OCI-LY3 (cell line): ENCODE data around the gene TMEM132C.

ENCODE experiments used
- H2AFZ ChIP-seq: fragments of 200-600, 300-600 bp; shearing (Covaris generic); 2 replicates; pipeline ENCODE4 v1.6.0; 2014; ENCODE audit warnings: antibody characterized with exemption, low read depth, low read length
- H3K27ac ChIP-seq: fragments of 200-600, 300-600 bp; sonication (generic); 2 replicates; pipeline ENCODE4 v1.5.1; 2014; ENCODE audit warnings: mild to moderate bottlenecking, low read length, moderate library complexity, mixed read lengths
- H3K27me3 ChIP-seq: fragments of 200-600, 300-600 bp; sonication (generic); 2 replicates; pipeline ENCODE4 v1.6.1; 2014; ENCODE audit warnings: low read depth, low read length, mixed read lengths
- H3K36me3 ChIP-seq: fragments of 200-600, 300-600 bp; sonication (generic); replicated peaks from 2 replicates; pipeline ENCODE3; 2014; ENCODE audit warnings: low read depth, low read length, mixed read lengths
- H3K4me1 ChIP-seq: fragments of 300-600, 200-600 bp; sonication (generic); 2 replicates; pipeline ENCODE4 v1.6.1; 2014; ENCODE audit warnings: low read length, mixed read lengths
- H3K4me2 ChIP-seq: fragments of 200-600, 300-600 bp; sonication (generic); 2 replicates; pipeline ENCODE4 v1.6.1; 2014; ENCODE audit warnings: low read length, mixed read lengths
- H3K4me3 ChIP-seq: fragments of 300-600, 200-600 bp; sonication (generic); 2 replicates; pipeline ENCODE4 v1.5.1; 2014; ENCODE audit warnings: antibody characterized with exemption, mild to moderate bottlenecking, low read length, moderate library complexity
- H3K79me2 ChIP-seq: fragments of 300-600, 200-600 bp; shearing (Covaris generic); 2 replicates; pipeline ENCODE4 v1.6.1; 2014; ENCODE audit warnings: mild to moderate bottlenecking, low read length, mixed read lengths
- H3K9ac ChIP-seq: fragments of 300-600, 200-600 bp; shearing (Covaris generic); 2 replicates; pipeline ENCODE4 v1.6.0; 2014; ENCODE audit warnings: mild to moderate bottlenecking, low read length, moderate library complexity
- H3K9me3 ChIP-seq: fragments of 200-600, 300-600 bp; shearing (Covaris generic); 2 replicates; pipeline ENCODE4 v1.6.1; 2014; ENCODE audit warnings: low read length, mixed read lengths; ENCODE audit not compliant: insufficient read depth
- H4K20me1 ChIP-seq: fragments of 200-600, 300-600 bp; sonication (generic); 2 replicates; pipeline ENCODE4 v1.6.1; 2016; ENCODE audit warnings: low read length, mixed read lengths; ENCODE audit not compliant: insufficient read depth
- EZH2phosphoT487 ChIP-seq: fragments of 200-600 bp; shearing (Covaris generic); IDR thresholded peaks from 2 replicates; pipeline ENCODE4 v1.6.1; 2018; ENCODE audit warnings: antibody characterized with exemption, mixed run types, low read depth
- TF ChIP-seq, protein P1 (sequence below): fragments of 200-600, 300-600 bp; sonication (generic); IDR thresholded peaks from 2 replicates; pipeline ENCODE4 v1.5.1; 2014; ENCODE audit warnings: antibody characterized with exemption, low read length, low read depth

The TMEM132C gene

GRCh38 chr12:128726886-128727285, 459.9 kb downstream of the TMEM132C start:
- no peaks in the 10 kb centered on the region for H3K36me3 ChIP-seq
- no peaks in the 10 kb centered on the region for H3K9me3 ChIP-seq
- no peaks in the 10 kb centered on the region for H3K79me2 ChIP-seq
- no peak overlapping the region for H2AFZ ChIP-seq
- H3K4me2 ChIP-seq: no peak overlapping the region
- no peak overlapping the region for H3K4me3 ChIP-seq
- TF ChIP-seq, protein P1, sequence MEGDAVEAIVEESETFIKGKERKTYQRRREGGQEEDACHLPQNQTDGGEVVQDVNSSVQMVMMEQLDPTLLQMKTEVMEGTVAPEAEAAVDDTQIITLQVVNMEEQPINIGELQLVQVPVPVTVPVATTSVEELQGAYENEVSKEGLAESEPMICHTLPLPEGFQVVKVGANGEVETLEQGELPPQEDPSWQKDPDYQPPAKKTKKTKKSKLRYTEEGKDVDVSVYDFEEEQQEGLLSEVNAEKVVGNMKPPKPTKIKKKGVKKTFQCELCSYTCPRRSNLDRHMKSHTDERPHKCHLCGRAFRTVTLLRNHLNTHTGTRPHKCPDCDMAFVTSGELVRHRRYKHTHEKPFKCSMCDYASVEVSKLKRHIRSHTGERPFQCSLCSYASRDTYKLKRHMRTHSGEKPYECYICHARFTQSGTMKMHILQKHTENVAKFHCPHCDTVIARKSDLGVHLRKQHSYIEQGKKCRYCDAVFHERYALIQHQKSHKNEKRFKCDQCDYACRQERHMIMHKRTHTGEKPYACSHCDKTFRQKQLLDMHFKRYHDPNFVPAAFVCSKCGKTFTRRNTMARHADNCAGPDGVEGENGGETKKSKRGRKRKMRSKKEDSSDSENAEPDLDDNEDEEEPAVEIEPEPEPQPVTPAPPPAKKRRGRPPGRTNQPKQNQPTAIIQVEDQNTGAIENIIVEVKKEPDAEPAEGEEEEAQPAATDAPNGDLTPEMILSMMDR: no peak
- TF ChIP-seq EZH2phosphoT487: no peak
- H3K27ac ChIP-seq: no peak overlapping the region
- H3K27me3 ChIP-seq: peaks cover 3% of the 10 kb centered on the region; the same call in 1 of the 2 replicates
- H3K4me1 ChIP-seq: no peaks in the 10 kb centered on the region
- no peak overlapping the region for H3K9ac ChIP-seq
- H4K20me1 ChIP-seq: no peaks in the 10 kb centered on the region

GRCh38 chr12:128727461-128727860, 460.5 kb downstream of the TMEM132C start:
- Histone ChIP-seq H3K4me3 (no peak overlapping the region), H4K20me1 (no peaks in the 10 kb centered on the region), H2AFZ (no peak overlapping the region), H3K79me2 (no peaks in the 10 kb centered on the region), H3K9ac (no peak overlapping the region), H3K4me2 (no peak overlapping the region), H3K27ac (no peak overlapping the region), H3K27me3 (peaks cover 6% of the 10 kb centered on the region; the same call in 1 of the 2 replicates), H3K4me1 (no peaks in the 10 kb centered on the region), H3K9me3 (no peaks in the 10 kb centered on the region), H3K36me3 (no peaks in the 10 kb centered on the region)
- TF ChIP-seq, protein P1: no peak
- no peak for TF ChIP-seq EZH2phosphoT487

DNA sequence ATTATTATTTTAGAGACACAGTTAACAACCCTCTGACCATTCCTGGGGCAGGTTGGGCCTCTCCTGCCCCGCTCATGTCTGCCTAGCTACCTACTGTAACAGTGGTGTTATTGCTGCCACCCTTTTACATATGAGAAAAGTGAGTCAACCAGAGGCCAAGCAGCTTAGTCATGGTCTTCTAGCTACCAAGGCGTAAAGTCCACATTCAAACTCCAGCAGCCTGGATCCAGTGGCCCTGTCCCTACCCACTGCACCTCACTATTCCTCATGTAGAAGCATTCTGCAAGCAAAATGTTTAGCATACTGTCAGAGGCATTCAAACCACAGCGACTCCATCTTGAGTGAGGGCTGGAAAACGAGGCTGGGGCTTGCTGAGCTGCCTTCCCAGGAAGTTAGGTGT, 461.0 kb downstream of the TMEM132C start:
- Histone ChIP-seq H3K79me2 (no peaks in the 10 kb centered on the region), H3K4me2 (no peak overlapping the region), H3K9ac (no peak overlapping the region), H3K27ac (no peak overlapping the region), H3K9me3 (no peaks in the 10 kb centered on the region), H3K36me3 (no peaks in the 10 kb centered on the region), H3K4me3 (no peak overlapping the region), H4K20me1 (no peaks in the 10 kb centered on the region), H2AFZ (no peak overlapping the region), H3K4me1 (no peaks in the 10 kb centered on the region), H3K27me3 (peaks cover 10% of the 10 kb centered on the region; the same call in 1 of the 2 replicates)
- TF ChIP-seq, protein P1: no peak
- no peak for TF ChIP-seq EZH2phosphoT487

- Histone ChIP-seq H4K20me1 (no peaks in the 10 kb centered on the region), H3K9me3 (no peaks in the 10 kb centered on the region), H3K4me3 (no peak overlapping the region), H3K27me3 (peaks cover 26% of the 10 kb centered on the region; the same call in 1 of the 2 replicates), H3K4me2 (no peak overlapping the region), H3K36me3 (no peaks in the 10 kb centered on the region), H3K9ac (no peak overlapping the region), H2AFZ (no peak overlapping the region), H3K27ac (no peak overlapping the region), H3K4me1 (no peaks in the 10 kb centered on the region), H3K79me2 (no peaks in the 10 kb centered on the region)
- TF ChIP-seq, protein P1: no peak
- TF ChIP-seq EZH2phosphoT487: no peak
Measured at GRCh38 chr12:128729628-128730121, 462.7 kb downstream of the TMEM132C start.
